B cell (primary cell): ENCODE results near the gene MEG3. TPM values are rescaled to one million over a fixed set of nuclear protein-coding genes. Genes with fewer than 3 reads are reported as not detected.

Source experiments
- ATAC-seq: fragments of 200-7000 bp; cut with Tn5 transposase; one replicate; pipeline ENCODE4 v1.10.0; 2021; ENCODE audit warnings: low read depth, mild to moderate bottlenecking, moderate number of reproducible peaks, moderate library complexity
- CTCF ChIA-PET: fragments of 350-600 bp; sonication (Branson Sonifier 250); formaldehyde crosslinking; loops from one replicate; lab custom pipeline; 2021; ENCODE audit warnings: antibody characterized with exemption, inconsistent platforms; lab: Charles Lee
- POLR2A ChIA-PET: fragments of 350-600 bp; sonication (Branson Sonifier 250); formaldehyde crosslinking; loops from one replicate; lab custom pipeline; 2021; ENCODE audit warnings: antibody characterized with exemption; lab: Charles Lee
- DNase-seq: peaks from one replicate; pipeline ENCODE4 v3.0.0; 2013
- H2AFZ ChIP-seq: 2 replicates; pipeline ENCODE4 v1.6.1; 2012; ENCODE audit warnings: mild to moderate bottlenecking, low read depth, low read length; ENCODE audit not compliant: insufficient read depth, poor library complexity, severe bottlenecking
- H3K27ac ChIP-seq, 2 donors: 1 replicate in 1 of 2; 2 replicates in 1 of 2; pipeline ENCODE4 v1.5.1; 2012 to 2013; ENCODE audit warnings: low read length in 2 of 2, mild to moderate bottlenecking in 2 of 2, moderate library complexity in 1 of 2
- H3K27me3 ChIP-seq, 4 experiments: fragments of 200-600 bp in 1 of 4; sonication (generic) in 1 of 4; replicated peaks in 1 of 4; 1 replicate in 2 of 4; 2 replicates in 2 of 4; pipeline versions ENCODE4 v1.6.1 to v1.7.0; 2013 to 2016; ENCODE audit warnings: low read length in 3 of 4, mild to moderate bottlenecking in 2 of 4, mixed read lengths in 1 of 4, moderate library complexity in 1 of 4; ENCODE audit not compliant: insufficient read depth in 4 of 4, control insufficient read depth in 3 of 4; ENCODE audit errors: control extremely low read depth in 1 of 4
- H3K36me3 ChIP-seq, 2 experiments: replicated peaks in 1 of 2; 1 replicate in 1 of 2; 2 replicates in 1 of 2; pipeline versions ENCODE4 v1.6.1 to v1.7.1; 2013; ENCODE audit warnings: low read length in 1 of 2; ENCODE audit not compliant: insufficient read depth in 2 of 2, control insufficient read depth in 1 of 2; ENCODE audit errors: control extremely low read depth in 1 of 2, extremely low read depth in 1 of 2
- H3K4me1 ChIP-seq, 2 donors: fragments of 200-600 bp in 1 of 2; sonication (generic) in 1 of 2; 1 replicate in 1 of 2; 2 replicates in 1 of 2; pipeline versions ENCODE4 v1.5.1 to v1.6.1; 2013 to 2017; ENCODE audit warnings: low read length in 2 of 2; ENCODE audit not compliant: control insufficient read depth in 2 of 2, insufficient read depth in 2 of 2
- H3K4me2 ChIP-seq: replicated peaks from 2 replicates; pipeline ENCODE3; 2012; ENCODE audit warnings: mild to moderate bottlenecking, low read depth, low read length; ENCODE audit not compliant: poor library complexity, severe bottlenecking
- H3K4me3 ChIP-seq, 5 experiments: fragments of 200-600 bp in 1 of 5; sonication (generic) in 1 of 5; 1 replicate in 3 of 5; 2 replicates in 2 of 5; pipeline versions ENCODE4 v1.5.1 to v1.7.0; 2011 to 2016; ENCODE audit warnings: low read length in 4 of 5, mild to moderate bottlenecking in 4 of 5, low read depth in 2 of 5, control low read depth in 1 of 5, moderate library complexity in 1 of 5; ENCODE audit not compliant: insufficient read depth in 1 of 5; ENCODE audit errors: control extremely low read depth in 1 of 5, extremely low read depth in 1 of 5
- H3K79me2 ChIP-seq: fragments of 200-600 bp; sonication (generic); one replicate; pipeline ENCODE4 v1.6.0; 2016; ENCODE audit warnings: low read length; ENCODE audit not compliant: control insufficient read depth, insufficient read depth
- H3K9ac ChIP-seq: fragments of 200-600 bp; sonication (generic); 2 replicates; pipeline ENCODE4 v1.6.1; 2017; ENCODE audit warnings: mild to moderate bottlenecking, low read length, moderate library complexity
- H3K9me3 ChIP-seq, 3 donors: one replicate each; pipeline versions ENCODE4 v1.6.1 to v1.7.1; 2013; ENCODE audit warnings: low read length in 2 of 3; ENCODE audit not compliant: control insufficient read depth in 2 of 3, insufficient read depth in 1 of 3; ENCODE audit errors: control extremely low read depth in 1 of 3
- H4K20me1 ChIP-seq: 2 replicates; pipeline ENCODE4 v1.6.0; 2012; ENCODE audit warnings: mild to moderate bottlenecking, low read length; ENCODE audit not compliant: insufficient read depth, control insufficient read depth, poor library complexity, severe bottlenecking
- H3K27ac Mint-ChIP-seq: one replicate; pipeline ENCODE4 v1.8.0; 2021; ENCODE audit warnings: mixed read lengths
- H3K27me3 Mint-ChIP-seq: one replicate; pipeline ENCODE4 v1.8.0; 2021; ENCODE audit warnings: mixed read lengths
- H3K4me1 Mint-ChIP-seq: one replicate; pipeline ENCODE4 v1.8.0; 2021; ENCODE audit warnings: mixed read lengths
- H3K4me3 Mint-ChIP-seq: one replicate; pipeline ENCODE4 v1.8.0; 2021; ENCODE audit warnings: mixed read lengths
- H3K9me3 Mint-ChIP-seq: one replicate; pipeline ENCODE4 v1.8.0; 2022; ENCODE audit warnings: mixed read lengths; ENCODE audit not compliant: insufficient read depth
- EZH2 ChIP-seq: IDR thresholded peaks from 2 replicates; pipeline ENCODE4 v1.6.1; 2012; ENCODE audit warnings: borderline replicate concordance, low read depth, mild to moderate bottlenecking, moderate library complexity, low read length; ENCODE audit not compliant: insufficient read depth, poor library complexity, severe bottlenecking
- WGBS: methylation state at CpG from one replicate; pipeline ENCODE4 v1.1.5; 2013; ENCODE audit warnings: missing lambda C conversion rate; ENCODE audit not compliant: insufficient coverage; 5-methylcytosine and 5-hydroxymethylcytosine counted together
- intact Hi-C: fragments of 100-400 bp; cut with micrococcal nuclease; formaldehyde crosslinking; loops from one replicate; pipeline ENCODE4 v1.10.0; 2022
- polyA plus RNA-seq: library from polyadenylated mRNA; depleted of rRNA; stranded (reverse); fragments of >200 nt; gene quantifications from 2 replicates; pipeline ENCODE4 v1.2.3, GENCODE V29; 2012
- total RNA-seq, 2 donors: library from RNA; stranded (reverse); fragments of 120-200 nt in 1 of 2; gene quantifications; 1 replicate in 1 of 2; 2 replicates in 1 of 2; pipeline versions ENCODE4 v1.2.3 to v1.2.4, GENCODE V29; 2013 to 2022
- TF ChIP-seq, protein P1 (sequence below): fragments of 200-600 bp; IDR thresholded peaks from one replicate; pipeline ENCODE4 v1.8.0; 2022; ENCODE audit warnings: antibody characterized with exemption, mild to moderate bottlenecking

Gene MEG3
- total and polyA plus RNA-seq, 2 donors (not counting 1 experiment from before 2014, with no cell fraction given) = 0.13 TPM; not detected in 1

DNA sequence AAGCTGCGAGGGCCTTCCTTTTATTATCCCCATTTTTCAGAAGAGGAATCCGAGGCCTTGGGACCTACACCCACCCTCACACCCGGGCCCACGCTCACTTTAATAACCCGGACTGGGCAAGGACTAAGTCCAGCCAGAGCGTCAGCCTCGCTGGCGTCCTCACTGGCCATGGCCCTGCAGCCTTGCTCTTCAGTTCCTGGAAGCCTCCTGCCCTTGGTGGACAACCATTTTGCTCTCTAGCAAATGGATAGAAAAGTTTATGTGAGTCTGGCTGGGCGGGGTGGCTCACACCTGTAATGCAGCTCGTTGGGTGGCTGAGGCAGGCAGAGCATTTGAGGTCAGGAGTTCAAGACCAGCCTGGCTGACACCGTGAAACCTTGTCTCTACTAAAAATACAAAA lies 67.8 kb downstream of the MEG3 start:
- POLR2A ChIA-PET = no interaction called here
- no peak overlapping the region for H3K4me2 ChIP-seq
- TF ChIP-seq, protein P1, sequence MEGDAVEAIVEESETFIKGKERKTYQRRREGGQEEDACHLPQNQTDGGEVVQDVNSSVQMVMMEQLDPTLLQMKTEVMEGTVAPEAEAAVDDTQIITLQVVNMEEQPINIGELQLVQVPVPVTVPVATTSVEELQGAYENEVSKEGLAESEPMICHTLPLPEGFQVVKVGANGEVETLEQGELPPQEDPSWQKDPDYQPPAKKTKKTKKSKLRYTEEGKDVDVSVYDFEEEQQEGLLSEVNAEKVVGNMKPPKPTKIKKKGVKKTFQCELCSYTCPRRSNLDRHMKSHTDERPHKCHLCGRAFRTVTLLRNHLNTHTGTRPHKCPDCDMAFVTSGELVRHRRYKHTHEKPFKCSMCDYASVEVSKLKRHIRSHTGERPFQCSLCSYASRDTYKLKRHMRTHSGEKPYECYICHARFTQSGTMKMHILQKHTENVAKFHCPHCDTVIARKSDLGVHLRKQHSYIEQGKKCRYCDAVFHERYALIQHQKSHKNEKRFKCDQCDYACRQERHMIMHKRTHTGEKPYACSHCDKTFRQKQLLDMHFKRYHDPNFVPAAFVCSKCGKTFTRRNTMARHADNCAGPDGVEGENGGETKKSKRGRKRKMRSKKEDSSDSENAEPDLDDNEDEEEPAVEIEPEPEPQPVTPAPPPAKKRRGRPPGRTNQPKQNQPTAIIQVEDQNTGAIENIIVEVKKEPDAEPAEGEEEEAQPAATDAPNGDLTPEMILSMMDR = no peak
- no peak for TF ChIP-seq EZH2

DNA sequence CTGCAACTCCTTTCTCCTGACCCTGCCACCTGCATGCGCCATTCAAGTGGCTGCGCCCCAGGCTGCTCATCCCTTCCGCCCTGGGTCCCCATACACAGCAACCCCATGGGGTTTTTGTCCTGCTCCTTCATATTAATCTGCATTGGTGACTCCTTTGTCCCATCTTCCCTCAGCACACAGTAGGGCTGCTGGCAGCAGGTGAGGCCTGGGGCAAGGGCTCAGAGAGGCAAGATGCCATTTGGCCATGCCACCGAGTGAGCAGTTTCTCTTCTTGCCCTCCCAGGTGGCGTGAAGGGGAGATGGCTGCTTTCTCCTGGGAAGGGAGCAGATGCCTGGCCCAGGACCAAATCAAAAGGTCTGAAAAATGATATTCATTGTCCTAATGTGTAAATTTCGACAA lies 68.5 kb downstream of the MEG3 start:
- no peak overlapping the region for H3K4me3 Mint-ChIP-seq

More for the DNA sequence above, 67.8 kb downstream of the MEG3 start:
- Mint-ChIP-seq H3K4me3 (no peak overlapping the region), H3K9me3 (no peaks in the 10 kb centered on the region), H3K4me1 (no peaks in the 10 kb centered on the region), H3K27me3 (peaks cover 17% of the 10 kb centered on the region), H3K27ac (no peak overlapping the region)
- intact Hi-C loops = no loop called here
- Histone ChIP-seq H3K27me3 (peaks cover 0 to 5% (median 0%) of the 10 kb centered on the region in 4 experiments), H3K79me2 (no peaks in the 10 kb centered on the region), H3K4me3 (no peak overlapping the region), H3K27ac (no peak overlapping the region), H4K20me1 (no peaks in the 10 kb centered on the region), H3K9ac (no peak overlapping the region), H3K4me1 (no peaks in the 10 kb centered on the region), H3K9me3 (no peaks in the 10 kb centered on the region), H2AFZ (no peak overlapping the region), H3K36me3 (no peaks in the 10 kb centered on the region)
- WGBS = 88% methylated on average over 8 of the region's 11 CpGs
- ATAC-seq (no peak), DNase-seq (no peak)
- CTCF ChIA-PET = no interaction called here

More for the DNA sequence above, 68.5 kb downstream of the MEG3 start:
- DNase-seq (no peak), ATAC-seq (no peak)
- CTCF ChIA-PET = no interaction called here
- POLR2A ChIA-PET = no interaction called here
- no peak overlapping the region for H2AFZ ChIP-seq
- H4K20me1 ChIP-seq = no peaks in the 10 kb centered on the region
- WGBS = 83% methylated on average over 5 of the region's 6 CpGs
- no peaks in the 10 kb centered on the region for H3K79me2 ChIP-seq
- no peak overlapping the region for H3K27ac ChIP-seq
- no peak overlapping the region for H3K4me3 ChIP-seq
- H3K4me1 ChIP-seq = no peaks in the 10 kb centered on the region
- H3K4me1 Mint-ChIP-seq = no peaks in the 10 kb centered on the region
- H3K4me2 ChIP-seq = no peak overlapping the region
- H3K36me3 ChIP-seq = no peaks in the 10 kb centered on the region
- no peak overlapping the region for H3K9ac ChIP-seq
- H3K27me3 Mint-ChIP-seq = peaks cover 22% of the 10 kb centered on the region
- no peaks in the 10 kb centered on the region for H3K9me3 ChIP-seq
- no peaks in the 10 kb centered on the region for H3K9me3 Mint-ChIP-seq
- TF ChIP-seq, protein P1 = no peak
- TF ChIP-seq EZH2 = no peak
- intact Hi-C loops = no loop called here
- H3K27ac Mint-ChIP-seq = no peak overlapping the region
- peaks cover 0 to 7% (median 0%) of the 10 kb centered on the region in 4 experiments for H3K27me3 ChIP-seq
